GM12878 (cell line): ENCODE results near the gene SDS.

Experiments
- POLR2A ChIP-seq: IDR thresholded peaks from 2 replicates; pipeline ENCODE4 v1.6.1; 2011; ENCODE audit warnings: low read depth, mild to moderate bottlenecking, low read length
- RAD21 ChIP-seq: IDR thresholded peaks from 2 replicates; pipeline ENCODE4 v1.6.1; 2011; ENCODE audit warnings: mild to moderate bottlenecking, low read depth, low read length, moderate library complexity; ENCODE audit not compliant: insufficient read depth
- RAD51 ChIP-seq: fragments of 450-650 bp; IDR thresholded peaks from 2 replicates; pipeline ENCODE4 v1.6.1; 2016; ENCODE audit warnings: moderate library complexity, mild to moderate bottlenecking, inconsistent platforms
- RBBP5 ChIP-seq: fragments of 200-600 bp; sonication (generic); conservative IDR thresholded peaks from 2 replicates; pipeline ENCODE4 v1.6.1; 2016
- RFX5 ChIP-seq: IDR thresholded peaks from 2 replicates; pipeline ENCODE4 v1.6.1; 2011; ENCODE audit warnings: low read depth, low read length, improper control_type of control experiment
- TAF1 ChIP-seq: IDR thresholded peaks from 2 replicates; pipeline ENCODE4 v1.6.1; 2011; ENCODE audit warnings: mild to moderate bottlenecking, low read depth, low read length, borderline replicate concordance
- TARDBP ChIP-seq: IDR thresholded peaks from 2 replicates; pipeline ENCODE4 v1.6.1; 2016; ENCODE audit warnings: borderline replicate concordance
- ZNF24 ChIP-seq: fragments of 450-650 bp; IDR thresholded peaks from 2 replicates; pipeline ENCODE4 v1.6.1; 2017; ENCODE audit warnings: antibody characterized with exemption, mild to moderate bottlenecking

DNA sequence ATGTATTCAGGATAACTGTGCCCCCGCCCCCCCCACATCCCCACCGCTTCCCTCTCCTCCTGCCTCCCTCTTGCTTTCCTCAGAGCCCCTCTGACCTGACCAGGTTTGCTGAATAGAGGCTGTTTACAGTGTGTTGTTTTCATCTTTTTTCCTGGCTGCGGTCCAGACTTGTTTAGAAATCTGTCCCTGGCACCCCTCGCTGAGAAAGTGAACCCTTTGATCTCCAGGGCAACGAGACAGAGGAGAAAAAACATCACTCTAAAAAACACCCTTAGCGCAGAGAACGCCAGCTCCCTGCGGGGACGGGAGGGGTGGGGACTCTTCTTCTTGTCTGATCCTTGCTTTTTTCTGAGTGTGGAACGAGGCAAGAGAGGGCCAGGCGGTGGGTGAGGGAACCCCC is 22.5 kb downstream of the SDS start:
- TF ChIP-seq RAD21 (no peak), POLR2A (no peak), ZNF24 (no peak), TAF1 (no peak), RFX5 (no peak), RBBP5 (no peak), TARDBP (no peak), RAD51 (no peak)
